ENCODE measurements around the gene TAS1R2. TPM values are rescaled to one million over a fixed set of nuclear protein-coding genes. Genes with fewer than 3 reads are reported as not detected.

Gene TAS1R2
- total RNA-seq, 1 donor from 2014 or later = 0.05 TPM

DNA sequence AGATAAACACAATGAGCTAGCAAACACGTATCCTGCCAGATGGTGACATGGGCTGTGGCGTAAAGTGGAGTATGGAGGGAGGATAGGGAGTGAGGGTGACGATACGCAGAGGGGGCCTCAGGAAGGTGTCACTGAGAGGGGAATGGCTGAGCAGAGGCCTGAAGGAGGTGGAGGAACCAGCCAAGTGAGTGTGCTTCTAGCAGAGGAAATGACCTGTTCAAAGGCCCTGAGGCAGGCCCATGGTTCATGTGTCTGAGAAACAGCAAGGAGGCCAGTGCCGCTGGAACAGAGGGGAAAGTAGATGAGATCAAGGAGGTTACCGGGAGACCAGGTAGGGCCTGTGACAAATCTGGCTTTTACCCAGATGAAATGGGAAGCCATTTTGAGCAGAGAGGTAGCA is 36.0 kb downstream of the TAS1R2 start:
- DNase-seq (ENCODE audit: low read depth) = no peak

- peak; percentile 76 for DNase-seq (ENCODE audit: low read depth)
Observed at GRCh38 chr1:18820791-18821641, 38.4 kb downstream of the TAS1R2 start.

DNA sequence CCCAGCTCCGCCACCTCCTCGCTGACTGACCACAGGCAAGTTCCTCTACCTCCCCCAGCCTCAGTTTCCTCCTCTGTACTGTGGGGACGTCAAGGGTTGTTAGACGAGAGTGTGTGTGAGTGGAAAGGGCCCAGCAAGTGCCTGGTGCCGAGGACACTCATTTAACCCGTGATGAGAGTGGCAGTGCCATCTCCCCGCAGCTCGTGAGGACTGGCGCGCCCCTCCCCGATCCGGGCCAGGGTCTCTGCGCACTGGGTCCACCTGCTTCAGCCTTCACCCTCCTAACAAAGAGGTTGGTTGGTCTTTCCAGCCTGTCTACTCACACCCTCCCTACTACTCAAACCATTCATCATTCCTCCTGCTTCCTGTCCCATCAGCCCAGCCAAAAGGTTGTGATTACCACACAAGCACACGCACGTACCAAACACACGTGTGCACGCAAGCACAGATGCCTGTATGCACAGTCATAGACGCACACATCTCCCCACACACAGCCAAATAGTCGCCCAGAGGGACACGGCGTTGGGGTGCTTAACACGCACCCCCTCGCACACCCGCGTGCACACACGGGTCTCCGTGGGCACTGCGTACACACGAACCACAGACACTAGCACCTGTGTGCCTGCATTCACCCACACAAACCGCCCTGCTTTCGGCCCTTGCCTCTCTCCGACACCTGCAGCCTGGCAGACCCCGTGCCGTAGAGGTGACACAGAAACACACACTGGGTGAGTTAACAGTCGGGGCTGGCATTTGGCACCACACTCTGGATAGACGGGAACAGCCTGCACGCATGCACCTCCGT is 39.3 kb downstream of the TAS1R2 start:
- no peak for DNase-seq (ENCODE audit: low read depth)

- no peak for DNase-seq (ENCODE audit: low read depth)
Observed at GRCh38 chr1:18819203-18819602, 40.3 kb downstream of the TAS1R2 start.

DNA sequence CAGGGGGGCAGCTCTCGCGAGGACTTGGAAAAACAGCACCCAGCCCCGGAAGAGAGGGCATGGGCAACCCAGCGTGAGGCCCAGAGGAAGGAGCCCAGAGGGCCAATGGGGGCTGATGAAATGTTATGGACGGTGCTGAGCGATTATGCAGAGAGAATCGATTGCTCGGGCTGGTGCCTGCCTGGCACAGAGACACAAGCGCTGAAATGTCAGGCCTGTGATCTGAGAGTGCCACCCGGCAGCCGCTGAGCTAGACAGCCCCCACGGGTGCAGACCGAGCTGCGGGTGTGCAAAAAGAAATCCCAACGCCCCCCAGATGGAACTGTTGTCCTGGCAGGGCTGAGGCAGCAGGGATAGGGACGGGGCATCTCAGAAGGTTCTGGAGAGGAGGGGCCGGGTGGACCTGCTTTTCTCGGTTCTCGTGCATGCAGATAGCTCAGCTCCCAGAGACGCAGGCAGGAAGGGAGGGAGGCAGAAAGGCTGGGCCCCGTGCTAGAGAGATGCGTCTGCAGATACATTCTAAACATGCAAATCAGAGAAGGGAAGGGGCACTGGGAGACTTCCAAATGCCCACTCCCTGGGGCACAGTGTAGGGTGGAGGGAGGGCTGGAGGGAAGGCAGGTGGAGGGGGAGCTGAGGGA is 41.5 kb downstream of the TAS1R2 start:
- no peak for DNase-seq (ENCODE audit: low read depth)

DNA sequence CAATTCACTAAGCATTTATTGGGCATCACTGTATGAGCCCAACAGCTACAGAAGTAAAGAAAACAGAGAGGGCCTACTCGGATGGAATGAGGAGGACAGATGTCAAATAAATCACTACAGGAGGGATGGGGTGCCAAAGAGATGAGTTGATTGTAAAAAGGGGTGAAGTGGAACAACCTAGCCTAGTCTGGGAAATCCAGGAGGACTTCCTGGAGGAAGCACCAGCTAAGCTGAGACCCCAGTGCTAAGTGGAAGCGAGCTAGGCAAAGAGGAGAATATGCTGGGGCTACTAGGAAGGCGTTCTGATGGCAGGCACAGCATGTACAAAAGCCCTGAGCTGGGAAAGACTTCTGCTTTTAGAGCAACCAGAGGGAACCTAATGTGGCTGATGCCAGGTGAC is 42.1 kb downstream of the TAS1R2 start:
- DNase-seq (ENCODE audit: low read depth) = no peak

DNA sequence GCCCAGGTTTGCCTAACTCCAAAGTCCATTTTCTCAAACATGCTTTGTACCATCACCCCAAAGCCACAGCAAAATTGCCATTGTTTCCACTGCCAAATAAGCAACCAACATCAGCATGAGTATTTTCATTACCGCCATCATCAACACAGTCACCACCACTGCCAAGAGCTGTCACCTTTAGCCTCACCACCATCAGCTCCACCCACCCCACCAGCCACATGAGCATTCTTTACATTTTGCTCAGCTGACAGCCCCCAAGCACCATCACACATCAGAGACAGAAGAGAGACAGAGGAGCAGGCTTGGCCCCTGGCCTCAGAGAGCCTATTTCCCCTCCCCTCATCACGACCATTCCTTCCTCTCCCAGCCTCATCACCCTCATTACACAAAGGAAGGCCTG is 42.7 kb downstream of the TAS1R2 start:
- no peak for DNase-seq (ENCODE audit: low read depth)

- no peak for DNase-seq (ENCODE audit: low read depth)
Observed at GRCh38 chr1:18814874-18815531, 44.5 kb downstream of the TAS1R2 start.

GRCh38 chr1:18814425-18814824 is 45.0 kb downstream of the TAS1R2 start:
- DNase-seq (ENCODE audit: low read depth) = peak; percentile 60

GRCh38 chr1:18812453-18812939 is 47.0 kb downstream of the TAS1R2 start:
- DNase-seq (ENCODE audit: low read depth) = no peak

DNA sequence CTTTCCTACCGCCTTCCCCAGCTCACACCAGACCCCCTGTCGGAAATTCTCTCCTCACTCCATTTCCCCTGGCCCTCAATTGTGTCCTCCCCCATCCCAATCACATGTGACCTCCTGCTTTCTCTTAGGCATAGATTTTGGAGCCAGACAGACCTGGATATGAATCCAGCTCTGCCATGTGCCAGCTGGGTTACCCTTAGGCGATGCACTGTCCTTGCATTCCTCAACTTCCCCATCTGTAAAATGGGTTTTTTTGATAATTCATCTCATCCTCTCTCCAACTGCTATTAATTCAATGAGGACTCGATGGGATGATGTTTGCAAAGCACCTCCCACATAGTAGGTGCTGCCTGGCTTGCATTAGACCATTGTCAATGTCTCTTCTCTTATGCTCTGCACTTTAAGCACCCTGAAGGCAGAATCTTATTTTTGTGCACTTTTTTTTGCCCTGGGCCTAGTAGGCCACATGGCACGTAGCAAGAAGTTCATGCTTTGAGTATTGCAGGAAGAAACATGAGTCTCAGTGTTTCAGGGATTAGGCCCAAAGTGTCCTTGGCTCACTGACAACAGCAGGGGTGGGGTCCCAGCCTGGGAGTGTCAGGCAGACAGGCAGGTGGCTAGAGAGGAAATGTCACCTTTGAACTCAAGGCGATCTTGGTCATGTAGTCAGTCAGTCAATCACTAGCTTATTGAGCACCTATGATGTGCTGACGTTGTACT is 47.6 kb downstream of the TAS1R2 start:
- DNase-seq (ENCODE audit: low read depth) = no peak

- DNase-seq (ENCODE audit: low read depth) = no peak
Observed at GRCh38 chr1:18809953-18810899, 49.2 kb downstream of the TAS1R2 start.

DNA sequence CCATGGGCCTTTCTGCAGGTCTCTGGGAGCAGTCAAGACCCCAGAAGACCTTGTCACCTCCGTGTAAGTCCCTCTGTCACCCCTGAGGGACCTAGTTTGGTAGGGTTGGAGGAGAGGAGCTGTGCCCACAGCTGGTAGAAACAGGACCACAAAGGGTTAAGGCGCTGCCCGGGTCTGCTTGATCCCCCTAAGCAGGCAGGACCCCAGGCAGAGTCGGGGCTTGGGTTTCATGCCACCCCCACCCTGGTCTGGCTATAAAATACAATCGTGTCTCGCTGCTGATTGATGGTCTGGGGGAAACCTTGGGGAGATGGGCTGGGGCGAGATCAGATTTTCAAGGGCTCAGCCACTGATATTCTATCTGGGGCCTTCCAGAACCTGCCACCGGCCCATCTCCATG is 50.9 kb downstream of the TAS1R2 start:
- no peak for DNase-seq (ENCODE audit: low read depth)

GRCh38 chr1:18807334-18808063 is 52.0 kb downstream of the TAS1R2 start:
- no peak for DNase-seq (ENCODE audit: low read depth)

- peak; percentile 57 for DNase-seq (ENCODE audit: low read depth)
Observed at GRCh38 chr1:18805925-18806849, 53.3 kb downstream of the TAS1R2 start.

- peak; percentile 68 for DNase-seq (ENCODE audit: low read depth)
Observed at GRCh38 chr1:18805150-18805879, 54.1 kb downstream of the TAS1R2 start.

DNA sequence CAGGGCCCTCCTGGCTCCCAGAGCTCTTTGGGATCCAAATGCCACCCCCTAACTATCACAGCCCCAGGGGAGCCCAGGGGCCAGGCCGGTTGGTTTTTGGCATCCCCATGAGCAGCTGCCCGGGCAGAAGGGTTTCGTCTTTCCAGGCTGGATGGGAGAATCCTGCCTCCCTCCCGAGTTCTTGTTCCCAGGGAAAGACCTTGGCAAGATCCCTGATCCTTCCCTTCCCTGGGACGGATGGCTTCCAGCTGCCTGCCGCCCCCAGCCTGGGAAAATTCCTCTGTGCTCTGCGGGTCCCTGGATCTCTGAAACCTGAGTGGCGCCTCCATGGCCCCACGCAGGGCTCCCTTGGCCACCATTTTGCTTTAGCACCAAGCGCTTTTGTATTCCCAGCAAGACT is 55.6 kb downstream of the TAS1R2 start:
- peak; percentile 51 for DNase-seq (ENCODE audit: low read depth)

All from myocyte (in vitro differentiated cells).